GM12892 (cell line): ENCODE results near the gene AURKB.

ENCODE experiments used
- DNase-seq: peaks from one replicate; pipeline ENCODE4 v3.0.0; 2011; ENCODE audit not compliant: insufficient read length
- FAIRE-seq: peaks from 2 replicates; lab custom pipeline; 2011; peaks lifted over from hg19 to GRCh38; lab: Jason Lieb, UNC
- POLR2A ChIP-seq: IDR thresholded peaks from 2 replicates; pipeline ENCODE4 v1.6.1; 2011; ENCODE audit warnings: low read depth, low read length, control low read depth
- POLR2AphosphoS5 ChIP-seq: IDR thresholded peaks from 2 replicates; pipeline ENCODE4 v1.6.1; 2011; ENCODE audit warnings: low read depth, low read length, control low read depth
- TAF1 ChIP-seq: IDR thresholded peaks from 2 replicates; pipeline ENCODE4 v1.6.1; 2011; ENCODE audit warnings: low read depth, mild to moderate bottlenecking, control low read depth, low read length, borderline replicate concordance

Gene AURKB

GRCh38 chr17:8162997-8163977 lies 47.1 kb downstream of the AURKB start:
- TF ChIP-seq POLR2AphosphoS5, result 0 out of 2 replicates have a peak, but pooled peaks have one; percentile 5
- no peak for TF ChIP-seq POLR2A
- FAIRE-seq (no peak), DNase-seq (no peak)

GRCh38 chr17:8162233-8162996 lies 48.0 kb downstream of the AURKB start, which contains the start of gene VAMP2:
Gene VAMP2, minus strand, starts transcription at chr17:8162948. Its CDS starts 69 bp downstream, at chr17:8162879.
- FAIRE-seq (peak; percentile 90), DNase-seq (peak; percentile 83)

GRCh38 chr17:8161289-8162232 lies 48.8 kb downstream of the AURKB start:
- no peak for DNase-seq
- no peak; the same call in 1 of the 2 replicates for TF ChIP-seq POLR2A
- TF ChIP-seq POLR2AphosphoS5, result no peak
- TF ChIP-seq TAF1, result no peak
- FAIRE-seq, result peak; percentile 51

More at GRCh38 chr17:8162233-8162996, 48.0 kb downstream of the AURKB start, which contains the start of gene VAMP2:
- TF ChIP-seq POLR2AphosphoS5, result 0 out of 2 replicates have a peak, but pooled peaks have one; percentile 54
- TF ChIP-seq POLR2A, result peak; percentile 84; the same call in 1 of the 2 replicates
- peak; percentile 50; the same call in 1 of the 2 replicates for TF ChIP-seq TAF1

GRCh38 chr17:8160741-8161221 lies 49.6 kb downstream of the AURKB start:
- TF ChIP-seq TAF1, result no peak
- no peak for TF ChIP-seq POLR2AphosphoS5
- FAIRE-seq, result no peak
- DNase-seq, result no peak

DNA sequence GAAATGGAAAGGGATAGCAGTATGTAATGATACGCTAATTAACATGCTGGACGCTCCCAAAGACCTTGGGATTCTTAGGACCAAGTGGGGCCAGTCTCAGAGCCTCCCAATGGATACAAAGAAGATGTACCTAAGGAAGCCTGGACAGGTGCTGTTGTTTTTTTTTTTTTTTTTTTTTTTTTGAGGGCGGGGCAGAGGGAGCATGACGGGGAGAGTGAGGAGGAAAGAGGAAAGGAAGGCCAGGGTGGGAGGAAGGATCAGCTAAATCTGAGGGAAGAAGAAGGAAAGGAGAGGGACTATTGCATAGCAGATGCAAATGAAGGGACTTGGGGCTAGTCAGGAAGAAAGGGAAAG lies 50.2 kb downstream of the AURKB start:
- no peak for TF ChIP-seq POLR2A
- TF ChIP-seq POLR2AphosphoS5, result no peak
- FAIRE-seq (no peak), DNase-seq (no peak)

GRCh38 chr17:8159459-8160223 lies 50.7 kb downstream of the AURKB start:
- no peak for TF ChIP-seq POLR2A
- no peak for TF ChIP-seq POLR2AphosphoS5
- no peak for TF ChIP-seq TAF1
- FAIRE-seq (no peak), DNase-seq (no peak)

DNA sequence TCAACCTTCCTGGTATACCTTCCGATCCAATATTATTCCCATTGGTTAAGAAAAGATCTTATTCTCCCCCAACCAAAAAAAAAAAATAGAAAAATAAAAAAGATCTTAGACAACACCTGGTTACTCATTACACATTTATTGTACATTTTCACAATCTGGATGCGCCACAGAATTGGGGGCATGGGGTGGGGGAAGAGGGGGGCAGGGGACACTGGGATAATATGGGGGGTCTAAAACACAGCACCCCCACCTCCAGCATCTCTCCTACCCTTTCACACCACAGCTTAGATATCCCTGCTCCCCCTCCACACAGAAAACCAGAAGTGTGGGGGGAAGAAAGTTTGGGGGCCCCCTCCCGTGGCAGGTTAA lies 51.4 kb downstream of the AURKB start:
- DNase-seq, result no peak
- TF ChIP-seq POLR2A (no peak), POLR2AphosphoS5 (no peak), TAF1 (no peak)
- FAIRE-seq, result no peak

GRCh38 chr17:8158267-8159031 lies 51.9 kb downstream of the AURKB start:
- FAIRE-seq, result peak; percentile 89
- peak; percentile 44 for TF ChIP-seq POLR2A
- TF ChIP-seq TAF1, result no peak
- TF ChIP-seq POLR2AphosphoS5, result no peak
- DNase-seq, result peak; percentile 74

DNA sequence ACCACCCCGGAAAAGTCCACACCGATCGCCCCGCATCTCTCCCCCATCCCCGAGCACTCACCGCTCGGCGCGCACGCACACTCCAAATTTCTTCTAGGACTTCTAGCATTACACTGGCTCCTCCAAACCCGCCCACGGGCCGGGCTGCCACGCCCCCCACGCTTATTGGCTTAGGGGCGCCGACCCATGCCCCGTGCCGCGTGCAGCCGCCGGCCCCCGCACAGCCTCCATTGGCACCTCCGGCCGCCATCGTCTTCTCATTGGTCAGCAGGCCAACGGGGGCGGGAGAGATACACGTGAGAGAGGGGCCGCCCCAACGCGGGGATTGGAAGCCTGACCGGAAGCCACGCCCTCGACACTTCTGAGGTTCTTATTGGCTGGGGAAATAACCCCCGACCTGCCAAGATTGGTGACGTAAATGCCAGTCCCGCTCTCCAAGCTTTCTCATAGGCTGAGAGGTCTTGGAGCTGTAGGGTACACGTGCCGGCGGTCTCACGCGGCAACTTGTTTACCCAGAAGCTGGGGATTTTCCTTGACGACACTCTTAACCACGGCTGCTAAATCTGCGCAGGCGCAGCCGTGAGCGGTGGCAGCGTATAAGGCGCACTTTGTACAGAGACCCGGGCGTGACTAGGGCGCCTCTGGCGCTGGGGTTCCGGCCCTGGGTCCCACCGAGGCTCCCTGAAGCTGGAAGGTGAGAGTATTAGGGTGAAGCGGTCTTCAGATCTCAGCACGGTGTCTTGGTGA lies 54.0 kb downstream of the AURKB start:
- TF ChIP-seq TAF1 (peak; percentile 67), POLR2A (peak; percentile 80), POLR2AphosphoS5 (peak; percentile 58)
- FAIRE-seq (peak; percentile 99), DNase-seq (peak; percentile 96)
